WERI-Rb-1 (cell line): ENCODE data around the gene SUN1.

Experiments
- DNase-seq: peaks from one replicate; pipeline ENCODE4 v3.0.0-alpha.2; 2020
- H3K27ac ChIP-seq: fragments of 250-450 bp; sonication (Bioruptor Pico); 2 replicates; pipeline ENCODE4 v1.5.1; 2020; ENCODE audit warnings: mild to moderate bottlenecking, moderate library complexity
- H3K27me3 ChIP-seq: fragments of 250-450 bp; sonication (Bioruptor Pico); 2 replicates; pipeline ENCODE4 v1.5.1; 2021; ENCODE audit warnings: mild to moderate bottlenecking, low read depth, moderate library complexity; ENCODE audit not compliant: insufficient read depth, severe bottlenecking
- H3K36me3 ChIP-seq: fragments of 250-450 bp; sonication (Bioruptor Pico); 2 replicates; pipeline ENCODE4 v1.5.1; 2020; ENCODE audit warnings: mild to moderate bottlenecking, moderate library complexity
- H3K4me3 ChIP-seq: 2 replicates; pipeline ENCODE4 v1.5.1; 2011; ENCODE audit warnings: low read depth, mild to moderate bottlenecking, control low read depth, low read length
- H3K9me3 ChIP-seq: fragments of 250-450 bp; sonication (Bioruptor Pico); 2 replicates; pipeline ENCODE4 v1.5.1; 2021; ENCODE audit warnings: mild to moderate bottlenecking, moderate library complexity; ENCODE audit not compliant: severe bottlenecking
- CTCF ChIP-seq: IDR thresholded peaks from 2 replicates; pipeline ENCODE4 v1.5.1; 2011; ENCODE audit warnings: low read depth, mild to moderate bottlenecking, control low read depth, inconsistent platforms, low read length

Gene SUN1

GRCh38 chr7:805261-805660 is 27.0 kb upstream of the SUN1 start:
- Histone ChIP-seq H3K27me3 (no peaks in the 10 kb centered on the region), H3K4me3 (no peak overlapping the region), H3K9me3 (peaks cover 7% of the 10 kb centered on the region), H3K36me3 (no peaks in the 10 kb centered on the region), H3K27ac (no peak overlapping the region)
- no peak for TF ChIP-seq CTCF
- DNase-seq: no peak

- peak; percentile 72 for DNase-seq
- Histone ChIP-seq H3K9me3 (peaks cover 3% of the 10 kb centered on the region), H3K36me3 (peaks cover 19% of the 10 kb centered on the region), H3K27ac (peak overlapping the region; percentile 71), H3K27me3 (no peaks in the 10 kb centered on the region), H3K4me3 (peak overlapping the region; percentile 80)
- no peak for TF ChIP-seq CTCF
Measured at GRCh38 chr7:815284-816216, 16.7 kb upstream of the SUN1 start.

GRCh38 chr7:816300-816750 is 16.0 kb upstream of the SUN1 start:
- TF ChIP-seq CTCF: no peak
- Histone ChIP-seq H3K4me3 (peak overlapping the region; percentile 80), H3K9me3 (peaks cover 3% of the 10 kb centered on the region), H3K27ac (no peak overlapping the region), H3K36me3 (peaks cover 23% of the 10 kb centered on the region), H3K27me3 (no peaks in the 10 kb centered on the region)
- peak; percentile 98 for DNase-seq

GRCh38 chr7:816751-817671 is 15.3 kb upstream of the SUN1 start:
- TF ChIP-seq CTCF: no peak
- Histone ChIP-seq H3K36me3 (peaks cover 24% of the 10 kb centered on the region), H3K27me3 (no peaks in the 10 kb centered on the region), H3K27ac (peak overlapping the region; percentile 85), H3K4me3 (peak overlapping the region; percentile 93), H3K9me3 (peaks cover 3% of the 10 kb centered on the region)
- DNase-seq: no peak

- Histone ChIP-seq H3K4me3 (peak overlapping the region; percentile 93), H3K36me3 (peaks cover 29% of the 10 kb centered on the region), H3K27ac (no peak overlapping the region), H3K27me3 (no peaks in the 10 kb centered on the region), H3K9me3 (peaks cover 3% of the 10 kb centered on the region)
- no peak for TF ChIP-seq CTCF
- DNase-seq: no peak
Measured at GRCh38 chr7:818031-818699, 14.1 kb upstream of the SUN1 start.
